Myocyte (in vitro differentiated cells): ENCODE data around the gene SAGE1. TPM values are rescaled to one million over a fixed set of nuclear protein-coding genes. Genes with fewer than 3 reads are reported as not detected.

ENCODE experiments used
- total RNA-seq: library from RNA; depleted of rRNA; stranded (reverse); fragments of >200 nt; gene quantifications from 2 replicates; pipeline ENCODE4 v1.2.3, GENCODE V29; 2014

Gene SAGE1
- total RNA-seq, 1 donor from 2014 or later, result not detected

Other genes starting within 250 kb of the SAGE1 start
- gene CT45A1, start 180.1 kb upstream of the SAGE1 start, total RNA-seq, result not detected in 2 replicates
- gene CT45A3, start 125.5 kb upstream of the SAGE1 start, total RNA-seq, result not detected in 2 replicates
- gene CT45A5, start 108.2 kb upstream of the SAGE1 start, total RNA-seq, result not detected in 2 replicates
- not detected in 2 replicates for gene CT45A6, start 90.9 kb upstream of the SAGE1 start, total RNA-seq
- not detected in 2 replicates for gene CT45A2, start 73.7 kb upstream of the SAGE1 start, total RNA-seq
- not detected in 2 replicates for gene CT45A7, start 56.4 kb upstream of the SAGE1 start, total RNA-seq
- not detected in 2 replicates for gene CT45A8, start 39.2 kb upstream of the SAGE1 start, total RNA-seq
- not detected in 2 replicates for gene CT45A9, start 21.9 kb upstream of the SAGE1 start, total RNA-seq
- not detected in 2 replicates for gene CT45A10, start 272 bp upstream of the SAGE1 start, total RNA-seq
- 26.7 and 31.6 TPM in 2 replicates for gene MMGT1, start 80.3 kb downstream of the SAGE1 start, total RNA-seq
- gene SLC9A6, start 91.7 kb downstream of the SAGE1 start, total RNA-seq, result 14.9 and 20.1 TPM in 2 replicates